Measurements from ENCODE around the gene PIK3CA. TPM values are rescaled to one million over a fixed set of nuclear protein-coding genes. Genes with fewer than 3 reads are reported as not detected.

PIK3CA gene
- total and polyA plus RNA-seq, 2 experiments from 2014 or later: 5.1 to 13.4 TPM

GRCh38 chr3:179149951-179150350, 1.8 kb downstream of the PIK3CA start:
- Histone ChIP-seq H3F3A (replicated peaks; ENCODE audit: low read depth) (no peaks in the 10 kb centered on the region), H2AFZ (no peak overlapping the region), H3K27me3 (ENCODE audit: insufficient read depth) (no peaks in the 10 kb centered on the region), H3K4me2 (peak overlapping the region; percentile 94), H3K4me1 (ENCODE audit: insufficient read depth) (peaks cover 18% of the 10 kb centered on the region), H3K4me3 (peak overlapping the region; percentile 93), H3K9me2 (ENCODE audit: insufficient read depth) (no peaks in the 10 kb centered on the region), H3K27ac (ENCODE audit: low read depth) (no peak overlapping the region), H3K79me2 (replicated peaks; ENCODE audit: insufficient read depth) (peaks cover 60% of the 10 kb centered on the region), H3K36me3 (ENCODE audit: insufficient read depth) (no peaks in the 10 kb centered on the region), H4K20me1 (replicated peaks; ENCODE audit: insufficient read depth) (no peaks in the 10 kb centered on the region; the same call in 1 of the 2 replicates)
- ATAC-seq (no peak), DNase-seq (ENCODE audit: low spot score) (no peak)
- no peak overlapping the region for H3K27ac Mint-ChIP-seq
- peaks cover 5% of the 10 kb centered on the region; the same call in 1 of the 3 replicates for H3K9me3 Mint-ChIP-seq
- no peak for TF ChIP-seq REST (IDR thresholded peaks at IDR 0.05; ENCODE audit: unreplicated experiment)
- H3K27me3 Mint-ChIP-seq (ENCODE audit: insufficient read depth, low read depth, poor library complexity): peaks cover 3% of the 10 kb centered on the region
- peaks cover 23% of the 10 kb centered on the region for H3K4me1 Mint-ChIP-seq
- peaks cover 4% of the 10 kb centered on the region; the same call in 1 of the 3 replicates for H3K36me3 Mint-ChIP-seq (ENCODE audit: low read depth)
- peak overlapping the region; percentile 94 for H3K4me3 Mint-ChIP-seq

GRCh38 chr3:179150610-179151009, 2.5 kb downstream of the PIK3CA start:
- H3K79me2 ChIP-seq (replicated peaks; ENCODE audit: insufficient read depth): peaks cover 67% of the 10 kb centered on the region
- Mint-ChIP-seq H3K9me3 (peaks cover 5% of the 10 kb centered on the region; the same call in 1 of the 3 replicates), H3K4me3 (peak overlapping the region; percentile 49), H3K27me3 (ENCODE audit: insufficient read depth, low read depth, poor library complexity) (peaks cover 3% of the 10 kb centered on the region), H3K4me1 (peaks cover 23% of the 10 kb centered on the region), H3K36me3 (ENCODE audit: low read depth) (peaks cover 4% of the 10 kb centered on the region; the same call in 1 of the 3 replicates), H3K27ac (no peak overlapping the region)
- peaks cover 18% of the 10 kb centered on the region for H3K4me1 ChIP-seq (ENCODE audit: insufficient read depth)
- H4K20me1 ChIP-seq (replicated peaks; ENCODE audit: insufficient read depth): no peaks in the 10 kb centered on the region; the same call in 1 of the 2 replicates
- no peaks in the 10 kb centered on the region for H3F3A ChIP-seq (replicated peaks; ENCODE audit: low read depth)
- no peaks in the 10 kb centered on the region for H3K27me3 ChIP-seq (ENCODE audit: insufficient read depth)
- no peak for TF ChIP-seq NANOG (IDR thresholded peaks at IDR 0.05; ENCODE audit: borderline replicate concordance)
- no peak for TF ChIP-seq ZNF462 (CRISPR knock-in tag; IDR thresholded peaks at IDR 0.05)
- H3K4me3 ChIP-seq: no peak overlapping the region
- no peak overlapping the region for H2AFZ ChIP-seq
- no peak overlapping the region; the same call in 1 of the 2 replicates for H3K4me2 ChIP-seq
- H3K36me3 ChIP-seq (ENCODE audit: insufficient read depth): no peaks in the 10 kb centered on the region
- no peaks in the 10 kb centered on the region for H3K9me2 ChIP-seq (ENCODE audit: insufficient read depth)
- ATAC-seq (no peak), DNase-seq (ENCODE audit: low spot score) (no peak)
- H3K27ac ChIP-seq (ENCODE audit: low read depth): no peak overlapping the region
